HEK293 (cell line): Measurements from ENCODE around the gene BCOR.

Source experiments
- CTCF ChIA-PET: fragments of 350-600 bp; formaldehyde crosslinking; extraction: SDS; loops from one replicate; lab custom pipeline; 2021; ENCODE audit warnings: antibody characterized with exemption; lab: Yijun Ruan, JAX
- POLR2A ChIA-PET: fragments of 300-600 bp; formaldehyde crosslinking; extraction: SDS; loops from one replicate; lab custom pipeline; 2020; ENCODE audit warnings: antibody characterized with exemption, inconsistent platforms; lab: Yijun Ruan, JAX
- H3K27ac ChIP-seq: fragments of 200-500 bp; sonication (Bioruptor generic); 2 replicates; pipeline ENCODE4 v1.5.1; 2014; ENCODE audit warnings: low read depth, low read length, control low read depth, inconsistent platforms; ENCODE audit errors: extremely low read depth
- H3K36me3 ChIP-seq, 2 experiments: fragments of 200-500 bp in 1 of 2; sonication (Bioruptor generic) in 1 of 2; 1 replicate in 1 of 2; 2 replicates in 1 of 2; pipeline ENCODE4 v1.5.1; 2014 to 2017; ENCODE audit warnings: inconsistent platforms in 2 of 2, low read length in 2 of 2; ENCODE audit not compliant: control insufficient read depth in 2 of 2, insufficient read depth in 1 of 2
- H3K4me1 ChIP-seq: fragments of 200-500 bp; sonication (Bioruptor generic); 2 replicates; pipeline ENCODE4 v1.5.1; 2014; ENCODE audit warnings: mild to moderate bottlenecking, low read length, inconsistent platforms; ENCODE audit not compliant: control insufficient read depth, insufficient read depth
- H3K4me3 ChIP-seq: 2 replicates; pipeline ENCODE4 v1.5.1; 2011; ENCODE audit warnings: low read depth, mild to moderate bottlenecking, control low read depth, low read length, moderate library complexity
- H3K9me3 ChIP-seq: fragments of 200-500 bp; sonication (Bioruptor generic); 2 replicates; pipeline ENCODE4 v1.5.1; 2014; ENCODE audit warnings: low read depth, low read length, inconsistent platforms; ENCODE audit not compliant: control insufficient read depth, insufficient read depth
- INSM2 ChIP-seq: fragments of 450-650 bp; formaldehyde crosslinking; IDR thresholded peaks from 2 replicates; pipeline ENCODE4 v1.5.1; 2016; ENCODE audit warnings: missing biosample characterization, missing genetic modification characterization
- KLF1 ChIP-seq: fragments of 450-650 bp; formaldehyde crosslinking; IDR thresholded peaks from 2 replicates; pipeline ENCODE4 v1.5.1; 2016; ENCODE audit warnings: missing biosample characterization, missing genetic modification characterization
- KLF16 ChIP-seq: fragments of 450-650 bp; formaldehyde crosslinking; IDR thresholded peaks from 2 replicates; pipeline ENCODE4 v1.5.1; 2017; ENCODE audit warnings: missing biosample characterization, missing genetic modification characterization
- KLF17 ChIP-seq: fragments of 450-650 bp; formaldehyde crosslinking; IDR thresholded peaks from 2 replicates; pipeline ENCODE4 v1.5.1; 2016; ENCODE audit warnings: missing biosample characterization, missing genetic modification characterization
- KLF7 ChIP-seq: fragments of 450-650 bp; formaldehyde crosslinking; IDR thresholded peaks from 2 replicates; pipeline ENCODE4 v1.5.1; 2016; ENCODE audit warnings: missing biosample characterization, missing genetic modification characterization, borderline replicate concordance
- PATZ1 ChIP-seq: fragments of 450-650 bp; formaldehyde crosslinking; IDR thresholded peaks from 2 replicates; pipeline ENCODE4 v1.5.1; 2016; ENCODE audit warnings: missing biosample characterization, missing genetic modification characterization
- PRDM10 ChIP-seq: fragments of 450-650 bp; formaldehyde crosslinking; IDR thresholded peaks from 2 replicates; pipeline ENCODE4 v1.5.1; 2016; ENCODE audit warnings: missing biosample characterization, missing genetic modification characterization
- ZBTB26 ChIP-seq: fragments of 450-650 bp; formaldehyde crosslinking; optimal IDR thresholded peaks from 2 replicates; pipeline ENCODE3; 2016; ENCODE audit warnings: missing biosample characterization, mild to moderate bottlenecking, missing genetic modification characterization
- ZBTB8A ChIP-seq: fragments of 450-650 bp; formaldehyde crosslinking; IDR thresholded peaks from 2 replicates; pipeline ENCODE4 v1.5.1; 2016; ENCODE audit warnings: missing biosample characterization, missing genetic modification characterization
- ZNF148 ChIP-seq: fragments of 450-650 bp; formaldehyde crosslinking; IDR thresholded peaks from 2 replicates; pipeline ENCODE4 v1.5.0; 2017; ENCODE audit warnings: missing biosample characterization, missing genetic modification characterization, borderline replicate concordance
- ZNF221 ChIP-seq: fragments of 450-650 bp; formaldehyde crosslinking; IDR thresholded peaks from 2 replicates; pipeline ENCODE4 v1.5.1; 2017; ENCODE audit warnings: missing biosample characterization, missing genetic modification characterization, borderline replicate concordance
- ZNF24 ChIP-seq: fragments of 450-650 bp; formaldehyde crosslinking; IDR thresholded peaks from 2 replicates; pipeline ENCODE4 v1.5.1; 2016; ENCODE audit warnings: missing biosample characterization, missing genetic modification characterization
- ZNF311 ChIP-seq: fragments of 450-650 bp; formaldehyde crosslinking; IDR thresholded peaks from 2 replicates; pipeline ENCODE4 v1.5.1; 2017; ENCODE audit warnings: missing biosample characterization, missing genetic modification characterization, borderline replicate concordance
- ZNF600 ChIP-seq: fragments of 450-650 bp; formaldehyde crosslinking; IDR thresholded peaks from 2 replicates; pipeline ENCODE4 v1.5.1; 2016; ENCODE audit warnings: missing biosample characterization, missing genetic modification characterization
- ZNF624 ChIP-seq: fragments of 450-650 bp; formaldehyde crosslinking; IDR thresholded peaks from 2 replicates; pipeline ENCODE4 v1.5.1; 2017; ENCODE audit warnings: missing biosample characterization, missing genetic modification characterization
- ZNF701 ChIP-seq: fragments of 450-650 bp; formaldehyde crosslinking; IDR thresholded peaks from 2 replicates; pipeline ENCODE4 v1.5.1; 2016; ENCODE audit warnings: missing biosample characterization, missing genetic modification characterization
- ZNF768 ChIP-seq: fragments of 450-650 bp; formaldehyde crosslinking; IDR thresholded peaks from 2 replicates; pipeline ENCODE4 v1.5.1; 2018; ENCODE audit warnings: missing biosample characterization, mild to moderate bottlenecking, missing genetic modification characterization
- ZNF837 ChIP-seq: fragments of 450-650 bp; formaldehyde crosslinking; IDR thresholded peaks from 2 replicates; pipeline ENCODE4 v1.5.1; 2016; ENCODE audit warnings: missing biosample characterization, missing genetic modification characterization
- ZNF843 ChIP-seq: fragments of 450-650 bp; formaldehyde crosslinking; IDR thresholded peaks from 2 replicates; pipeline ENCODE4 v1.5.1; 2016; ENCODE audit warnings: missing biosample characterization, missing genetic modification characterization

BCOR gene

GRCh38 chrX:40087425-40088298 is 10.1 kb downstream of the BCOR start (continued):
- TF ChIP-seq ZNF148, result no peak
- TF ChIP-seq, all 188 proteins: peak for 1

- H3K27ac ChIP-seq, result no peak overlapping the region
- H3K36me3 ChIP-seq, result peaks cover 0 to 16% of the 10 kb centered on the region in 2 experiments; a peak in 1 of 3 replicates
- CTCF ChIA-PET, result no interaction called here
- POLR2A ChIA-PET, result interaction anchor here (1.3 kb wide), 1 partner anchor 12 kb away, joined by 3 read pairs; no protein-coding TSS in a partner anchor
- H3K4me1 ChIP-seq, result peaks cover 36% of the 10 kb centered on the region
- H3K4me3 ChIP-seq, result no peak overlapping the region
- H3K9me3 ChIP-seq, result no peaks in the 10 kb centered on the region
- TF ChIP-seq ZBTB26 (peak; percentile 8), KLF7 (tag by site-specific recombination) (no peak), ZNF768 (tag by site-specific recombination) (no peak), ZNF24 (tag by site-specific recombination) (no peak), ZNF701 (tag by site-specific recombination) (no peak), KLF17 (tag by site-specific recombination) (peak; percentile 33; the same call in 1 of the 2 replicates), PRDM10 (tag by site-specific recombination) (peak; percentile 38; the same call in 1 of the 2 replicates), INSM2 (tag by site-specific recombination) (no peak), ZBTB8A (tag by site-specific recombination) (no peak), KLF1 (0 out of 2 replicates have a peak, but pooled peaks have one; percentile 35), ZNF624 (tag by site-specific recombination) (no peak), ZNF843 (tag by site-specific recombination) (no peak), ZNF837 (tag by site-specific recombination) (no peak), KLF16 (tag by site-specific recombination) (no peak), ZNF311 (tag by site-specific recombination) (no peak), ZNF600 (tag by site-specific recombination) (0 out of 2 replicates have a peak, but pooled peaks have one; percentile 31), ZNF221 (no peak), PATZ1 (tag by site-specific recombination) (no peak)
Observed at GRCh38 chrX:40086569-40087335, 11.0 kb downstream of the BCOR start.
